ENCODE measurements around the gene SGPP2.

DNA sequence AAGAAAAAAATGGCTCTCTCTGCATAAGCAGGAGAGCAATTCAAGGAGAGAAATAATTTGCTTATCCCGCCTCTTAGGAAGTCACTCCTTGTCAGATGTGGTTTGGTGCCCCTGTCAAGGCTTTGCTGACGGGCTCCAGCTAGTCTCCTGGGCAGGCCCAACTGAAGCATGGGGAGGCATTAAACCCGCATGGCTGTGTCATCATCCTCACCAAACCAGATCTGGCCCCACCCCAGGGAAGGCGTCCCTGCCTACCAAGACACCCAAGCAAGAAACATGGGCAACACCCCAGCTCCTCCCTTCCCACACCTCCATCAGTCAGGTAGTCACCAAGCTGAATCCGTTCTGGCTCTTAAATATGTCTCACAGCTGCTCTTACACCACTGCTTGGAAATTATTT lies 108.0 kb downstream of the SGPP2 start:
- TF ChIP-seq, protein P1, sequence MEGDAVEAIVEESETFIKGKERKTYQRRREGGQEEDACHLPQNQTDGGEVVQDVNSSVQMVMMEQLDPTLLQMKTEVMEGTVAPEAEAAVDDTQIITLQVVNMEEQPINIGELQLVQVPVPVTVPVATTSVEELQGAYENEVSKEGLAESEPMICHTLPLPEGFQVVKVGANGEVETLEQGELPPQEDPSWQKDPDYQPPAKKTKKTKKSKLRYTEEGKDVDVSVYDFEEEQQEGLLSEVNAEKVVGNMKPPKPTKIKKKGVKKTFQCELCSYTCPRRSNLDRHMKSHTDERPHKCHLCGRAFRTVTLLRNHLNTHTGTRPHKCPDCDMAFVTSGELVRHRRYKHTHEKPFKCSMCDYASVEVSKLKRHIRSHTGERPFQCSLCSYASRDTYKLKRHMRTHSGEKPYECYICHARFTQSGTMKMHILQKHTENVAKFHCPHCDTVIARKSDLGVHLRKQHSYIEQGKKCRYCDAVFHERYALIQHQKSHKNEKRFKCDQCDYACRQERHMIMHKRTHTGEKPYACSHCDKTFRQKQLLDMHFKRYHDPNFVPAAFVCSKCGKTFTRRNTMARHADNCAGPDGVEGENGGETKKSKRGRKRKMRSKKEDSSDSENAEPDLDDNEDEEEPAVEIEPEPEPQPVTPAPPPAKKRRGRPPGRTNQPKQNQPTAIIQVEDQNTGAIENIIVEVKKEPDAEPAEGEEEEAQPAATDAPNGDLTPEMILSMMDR (IDR thresholded peaks at IDR 0.05) = no peak
- TF ChIP-seq POLR2A (IDR thresholded peaks at IDR 0.05) = no peak
